ENCODE results near the gene SLC4A11. TPM values are rescaled to one million over a fixed set of nuclear protein-coding genes. Genes with fewer than 3 reads are reported as not detected.

SLC4A11 gene
- total RNA-seq, 4 donors from 2014 or later, result 26.3 to 133 (median 85.8) TPM

- Histone ChIP-seq H3K9me3 (no peaks in the 10 kb centered on the region), H3K27me3 (no peaks in the 10 kb centered on the region), H3K36me3 (peaks cover 16 to 17% of the 10 kb centered on the region in 2 donors), H3K4me3 (replicated peaks in 1 of 3) (peak overlapping the region; percentile 39 to 58 (median 55)), H3K27ac (peak overlapping the region; percentile 62 to 96 (median 95)), H3K4me1 (peaks cover 8 to 19% of the 10 kb centered on the region in 2 donors)
- 5% methylated on average over 25 of the region's 31 CpGs for WGBS, 2 donors
- peak; percentile 38 to 43 for DNase-seq
- intact Hi-C loops (cut with DNase I), result loop anchor here (10.0 kb wide), 1 partner anchor 201 kb away; the partner anchor contains the start of gene DNAAF9
- TF ChIP-seq CTCF (IDR thresholded peaks at IDR 0.05) (no peak), POLR2A (IDR thresholded peaks at IDR 0.05) (no peak)
Observed at GRCh38 chr20:3203315-3204123, 35.5 kb downstream of the SLC4A11 start.

GRCh38 chr20:3202965-3203314 lies 36.0 kb downstream of the SLC4A11 start:
- H3K27me3 ChIP-seq, result no peaks in the 10 kb centered on the region
- H3K36me3 ChIP-seq, result peaks cover 16 to 17% of the 10 kb centered on the region in 2 donors
- H3K4me3 ChIP-seq (replicated peaks in 1 of 3), result peak overlapping the region; percentile 39 to 58 (median 55)
- TF ChIP-seq POLR2A (IDR thresholded peaks at IDR 0.05), result no peak
- no peak for TF ChIP-seq CTCF (IDR thresholded peaks at IDR 0.05)
- intact Hi-C loops (cut with DNase I), result loop anchor here (10.0 kb wide), 1 partner anchor 202 kb away; the partner anchor contains the start of gene DNAAF9
- peaks cover 8 to 13% of the 10 kb centered on the region in 2 donors for H3K4me1 ChIP-seq
- H3K9me3 ChIP-seq, result no peaks in the 10 kb centered on the region
- peak overlapping the region; percentile 20 to 96 (median 95) for H3K27ac ChIP-seq
- WGBS, 2 donors, result 44 to 53% methylated on average over 3 to 9 of the region's 9 CpGs
- no peak for DNase-seq

- 92 to 94% methylated on average over 25 to 27 of the region's 27 CpGs for WGBS, 2 donors
- H3K36me3 ChIP-seq, result peaks cover 22 to 24% of the 10 kb centered on the region in 2 donors
- intact Hi-C loops (cut with DNase I), result loop anchor here (10.0 kb wide), 1 partner anchor 205 kb away; the partner anchor contains the start of gene DNAAF9
Observed at GRCh38 chr20:3199976-3200755, 38.8 kb downstream of the SLC4A11 start.

GRCh38 chr20:3199206-3199605 lies 39.8 kb downstream of the SLC4A11 start:
- Histone ChIP-seq H3K9me3 (no peaks in the 10 kb centered on the region), H3K4me1 (peaks cover 8 to 13% of the 10 kb centered on the region in 2 donors), H3K36me3 (peaks cover 30 to 31% of the 10 kb centered on the region in 2 donors), H3K4me3 (replicated peaks in 1 of 3) (no peak overlapping the region), H3K27me3 (no peaks in the 10 kb centered on the region), H3K27ac (no peak overlapping the region)
- TF ChIP-seq POLR2A (IDR thresholded peaks at IDR 0.05), result no peak
- no peak for TF ChIP-seq CTCF (IDR thresholded peaks at IDR 0.05)
- intact Hi-C loops (cut with DNase I), result no loop called here
- no peak for DNase-seq
- WGBS, 2 donors, result 47 to 68% methylated on average over 2 of the region's 2 CpGs

More at GRCh38 chr20:3199976-3200755, 38.8 kb downstream of the SLC4A11 start:
- DNase-seq, result no peak
- no peak overlapping the region for H3K27ac ChIP-seq
- no peaks in the 10 kb centered on the region for H3K9me3 ChIP-seq
- no peak overlapping the region for H3K4me3 ChIP-seq (replicated peaks in 1 of 3)
- TF ChIP-seq CTCF (IDR thresholded peaks at IDR 0.05), result no peak
- no peak for TF ChIP-seq POLR2A (IDR thresholded peaks at IDR 0.05)
- H3K4me1 ChIP-seq, result peaks cover 8 to 13% of the 10 kb centered on the region in 2 donors
- no peaks in the 10 kb centered on the region for H3K27me3 ChIP-seq
